Measurements from ENCODE around the gene MAGOHB.

Gene MAGOHB

GRCh38 chr12:10563002-10563401, 50.4 kb downstream of the MAGOHB start:
- Histone ChIP-seq H3K9me2 (ENCODE audit: low read depth, low read length) (no peaks in the 10 kb centered on the region), H3K4me3 (ENCODE audit: low read depth, low read length, poor library complexity, severe bottlenecking) (no peak overlapping the region), H2AFZ (ENCODE audit: low read length) (no peak overlapping the region), H3K9me3 (ENCODE audit: low read length) (no peaks in the 10 kb centered on the region), H3K27me3 (ENCODE audit: insufficient read depth, low read length) (no peaks in the 10 kb centered on the region), H3F3A (ENCODE audit: insufficient read depth, low read length) (no peaks in the 10 kb centered on the region), H3K27ac (ENCODE audit: low read depth, low read length, poor library complexity, severe bottlenecking) (peak overlapping the region; percentile 31), H3K4me2 (ENCODE audit: low read length) (no peak overlapping the region), H3K4me1 (ENCODE audit: insufficient read depth, low read length, severe bottlenecking) (peaks cover 61% of the 10 kb centered on the region), H4K20me1 (ENCODE audit: insufficient read depth, low read length) (no peaks in the 10 kb centered on the region), H3K36me3 (ENCODE audit: insufficient read depth, low read length) (no peaks in the 10 kb centered on the region), H3K9ac (ENCODE audit: low read length) (no peak overlapping the region), H3K79me2 (ENCODE audit: insufficient read depth, low read length) (no peaks in the 10 kb centered on the region)
- TF ChIP-seq CTCF (IDR thresholded peaks at IDR 0.05; ENCODE audit: low read length) (no peak), EZH2 (IDR thresholded peaks at IDR 0.05; ENCODE audit: borderline replicate concordance, low read length) (no peak)

- peak overlapping the region; percentile 12; the same call in 1 of the 2 replicates for H3K9ac ChIP-seq (ENCODE audit: low read length)
- H3K9me2 ChIP-seq (ENCODE audit: low read depth, low read length) = no peaks in the 10 kb centered on the region
- H3K36me3 ChIP-seq (ENCODE audit: insufficient read depth, low read length) = no peaks in the 10 kb centered on the region
- H3F3A ChIP-seq (ENCODE audit: insufficient read depth, low read length) = 0 out of 2 replicates have a peak, but pooled peaks cover 2% of the 10 kb centered on the region
- no peaks in the 10 kb centered on the region for H3K9me3 ChIP-seq (ENCODE audit: low read length)
- H3K4me1 ChIP-seq (ENCODE audit: insufficient read depth, low read length, severe bottlenecking) = peaks cover 61% of the 10 kb centered on the region
- peak; percentile 79 for TF ChIP-seq CTCF (IDR thresholded peaks at IDR 0.05; ENCODE audit: low read length)
- TF ChIP-seq EZH2 (IDR thresholded peaks at IDR 0.05; ENCODE audit: borderline replicate concordance, low read length) = no peak
- no peaks in the 10 kb centered on the region for H3K27me3 ChIP-seq (ENCODE audit: insufficient read depth, low read length)
- H3K27ac ChIP-seq (ENCODE audit: low read depth, low read length, poor library complexity, severe bottlenecking) = peak overlapping the region; percentile 99
- H2AFZ ChIP-seq (ENCODE audit: low read length) = no peak overlapping the region
- H4K20me1 ChIP-seq (ENCODE audit: insufficient read depth, low read length) = no peaks in the 10 kb centered on the region
- no peak overlapping the region for H3K4me2 ChIP-seq (ENCODE audit: low read length)
- H3K79me2 ChIP-seq (ENCODE audit: insufficient read depth, low read length) = no peaks in the 10 kb centered on the region
- H3K4me3 ChIP-seq (ENCODE audit: low read depth, low read length, poor library complexity, severe bottlenecking) = no peak overlapping the region
Measured at GRCh38 chr12:10562306-10562933, 51.0 kb downstream of the MAGOHB start.

- H4K20me1 ChIP-seq (ENCODE audit: insufficient read depth, low read length) = no peaks in the 10 kb centered on the region
- H3K9ac ChIP-seq (ENCODE audit: low read length) = peak overlapping the region; percentile 61
- H2AFZ ChIP-seq (ENCODE audit: low read length) = no peak overlapping the region
- H3F3A ChIP-seq (ENCODE audit: insufficient read depth, low read length) = 0 out of 2 replicates have a peak, but pooled peaks cover 5% of the 10 kb centered on the region
- H3K27ac ChIP-seq (ENCODE audit: low read depth, low read length, poor library complexity, severe bottlenecking) = peak overlapping the region; percentile 99
- no peak for TF ChIP-seq CTCF (IDR thresholded peaks at IDR 0.05; ENCODE audit: low read length)
- H3K4me2 ChIP-seq (ENCODE audit: low read length) = peak overlapping the region; percentile 64
- H3K9me3 ChIP-seq (ENCODE audit: low read length) = no peaks in the 10 kb centered on the region
- H3K27me3 ChIP-seq (ENCODE audit: insufficient read depth, low read length) = no peaks in the 10 kb centered on the region
- H3K79me2 ChIP-seq (ENCODE audit: insufficient read depth, low read length) = no peaks in the 10 kb centered on the region
- no peaks in the 10 kb centered on the region for H3K36me3 ChIP-seq (ENCODE audit: insufficient read depth, low read length)
- H3K9me2 ChIP-seq (ENCODE audit: low read depth, low read length) = no peaks in the 10 kb centered on the region
- peak overlapping the region; percentile 35 for H3K4me3 ChIP-seq (ENCODE audit: low read depth, low read length, poor library complexity, severe bottlenecking)
- H3K4me1 ChIP-seq (ENCODE audit: insufficient read depth, low read length, severe bottlenecking) = peaks cover 87% of the 10 kb centered on the region
Measured at GRCh38 chr12:10559244-10559643, 54.2 kb downstream of the MAGOHB start.
